Panc1 (cell line): ENCODE data around the gene SRPK1.

Experiments
- POLR2AphosphoS5 ChIP-seq: IDR thresholded peaks from 2 replicates; pipeline ENCODE4 v1.6.1; 2012; ENCODE audit warnings: mild to moderate bottlenecking, low read depth, low read length, moderate library complexity
- TF ChIP-seq, protein P1 (sequence below): fragments of 450-650 bp; IDR thresholded peaks from 2 replicates; pipeline ENCODE4 v1.5.1; 2017; ENCODE audit warnings: mild to moderate bottlenecking
- TF ChIP-seq, protein P2 (sequence below), 2 experiments: IDR thresholded peaks; 2 replicates each; pipeline ENCODE4 v1.6.1; 2011 to 2012; ENCODE audit warnings: low read depth in 2 of 2, control low read depth in 1 of 2, low read length in 1 of 2, mild to moderate bottlenecking in 1 of 2, moderate library complexity in 1 of 2; ENCODE audit not compliant: insufficient read depth in 1 of 2

DNA sequence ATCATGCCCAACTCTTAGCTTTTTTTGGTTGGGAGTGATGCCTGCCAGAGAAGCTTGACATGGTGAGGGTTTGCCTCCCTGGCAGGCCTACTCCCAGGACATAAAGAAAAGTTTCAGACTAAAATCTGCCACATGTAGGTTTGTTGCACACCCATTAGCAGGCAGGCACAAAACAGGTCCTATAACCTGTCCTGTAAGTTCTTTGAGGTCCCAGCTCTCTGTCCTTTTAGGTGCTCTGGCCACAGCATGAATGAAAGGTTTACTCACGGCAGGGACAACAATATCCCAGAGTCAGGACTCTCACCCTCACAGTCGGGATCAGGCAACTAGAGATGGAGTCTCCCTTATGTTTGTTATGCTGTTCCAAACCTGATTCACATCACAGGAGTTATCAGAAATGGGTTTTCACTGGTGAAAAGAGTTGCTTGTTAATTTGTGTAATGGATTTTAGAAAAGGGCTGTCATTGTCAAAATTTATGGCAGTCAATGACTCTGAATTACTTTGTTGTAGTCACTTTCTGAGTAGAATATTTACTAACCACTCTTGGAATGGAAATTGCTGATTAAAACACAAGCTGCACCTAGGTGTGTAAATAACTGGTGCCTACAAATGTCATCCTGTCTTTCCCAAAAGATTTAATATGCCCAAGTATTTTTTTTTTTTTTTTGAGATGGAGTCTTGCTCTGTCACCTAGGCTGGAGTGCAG is 5.8 kb upstream of the SRPK1 start:
- TF ChIP-seq, protein P1, sequence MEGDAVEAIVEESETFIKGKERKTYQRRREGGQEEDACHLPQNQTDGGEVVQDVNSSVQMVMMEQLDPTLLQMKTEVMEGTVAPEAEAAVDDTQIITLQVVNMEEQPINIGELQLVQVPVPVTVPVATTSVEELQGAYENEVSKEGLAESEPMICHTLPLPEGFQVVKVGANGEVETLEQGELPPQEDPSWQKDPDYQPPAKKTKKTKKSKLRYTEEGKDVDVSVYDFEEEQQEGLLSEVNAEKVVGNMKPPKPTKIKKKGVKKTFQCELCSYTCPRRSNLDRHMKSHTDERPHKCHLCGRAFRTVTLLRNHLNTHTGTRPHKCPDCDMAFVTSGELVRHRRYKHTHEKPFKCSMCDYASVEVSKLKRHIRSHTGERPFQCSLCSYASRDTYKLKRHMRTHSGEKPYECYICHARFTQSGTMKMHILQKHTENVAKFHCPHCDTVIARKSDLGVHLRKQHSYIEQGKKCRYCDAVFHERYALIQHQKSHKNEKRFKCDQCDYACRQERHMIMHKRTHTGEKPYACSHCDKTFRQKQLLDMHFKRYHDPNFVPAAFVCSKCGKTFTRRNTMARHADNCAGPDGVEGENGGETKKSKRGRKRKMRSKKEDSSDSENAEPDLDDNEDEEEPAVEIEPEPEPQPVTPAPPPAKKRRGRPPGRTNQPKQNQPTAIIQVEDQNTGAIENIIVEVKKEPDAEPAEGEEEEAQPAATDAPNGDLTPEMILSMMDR, result no peak
- TF ChIP-seq, protein P2, sequence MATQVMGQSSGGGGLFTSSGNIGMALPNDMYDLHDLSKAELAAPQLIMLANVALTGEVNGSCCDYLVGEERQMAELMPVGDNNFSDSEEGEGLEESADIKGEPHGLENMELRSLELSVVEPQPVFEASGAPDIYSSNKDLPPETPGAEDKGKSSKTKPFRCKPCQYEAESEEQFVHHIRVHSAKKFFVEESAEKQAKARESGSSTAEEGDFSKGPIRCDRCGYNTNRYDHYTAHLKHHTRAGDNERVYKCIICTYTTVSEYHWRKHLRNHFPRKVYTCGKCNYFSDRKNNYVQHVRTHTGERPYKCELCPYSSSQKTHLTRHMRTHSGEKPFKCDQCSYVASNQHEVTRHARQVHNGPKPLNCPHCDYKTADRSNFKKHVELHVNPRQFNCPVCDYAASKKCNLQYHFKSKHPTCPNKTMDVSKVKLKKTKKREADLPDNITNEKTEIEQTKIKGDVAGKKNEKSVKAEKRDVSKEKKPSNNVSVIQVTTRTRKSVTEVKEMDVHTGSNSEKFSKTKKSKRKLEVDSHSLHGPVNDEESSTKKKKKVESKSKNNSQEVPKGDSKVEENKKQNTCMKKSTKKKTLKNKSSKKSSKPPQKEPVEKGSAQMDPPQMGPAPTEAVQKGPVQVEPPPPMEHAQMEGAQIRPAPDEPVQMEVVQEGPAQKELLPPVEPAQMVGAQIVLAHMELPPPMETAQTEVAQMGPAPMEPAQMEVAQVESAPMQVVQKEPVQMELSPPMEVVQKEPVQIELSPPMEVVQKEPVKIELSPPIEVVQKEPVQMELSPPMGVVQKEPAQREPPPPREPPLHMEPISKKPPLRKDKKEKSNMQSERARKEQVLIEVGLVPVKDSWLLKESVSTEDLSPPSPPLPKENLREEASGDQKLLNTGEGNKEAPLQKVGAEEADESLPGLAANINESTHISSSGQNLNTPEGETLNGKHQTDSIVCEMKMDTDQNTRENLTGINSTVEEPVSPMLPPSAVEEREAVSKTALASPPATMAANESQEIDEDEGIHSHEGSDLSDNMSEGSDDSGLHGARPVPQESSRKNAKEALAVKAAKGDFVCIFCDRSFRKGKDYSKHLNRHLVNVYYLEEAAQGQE (IDR thresholded peaks at IDR 0.05; ENCODE audit: insufficient read depth in 1 of 2, low read depth in 2 of 2, low read length in 1 of 2), result no peak
- TF ChIP-seq POLR2AphosphoS5, result no peak
